SIG-M5 (cell line): ENCODE data around the gene SLC39A6.

Source experiments
- DNase-seq: peaks from one replicate; lab custom pipeline; 2025; lab: John Stamatoyannopoulos, UW

Gene SLC39A6

GRCh38 chr18:36064027-36064808 is 64.9 kb downstream of the SLC39A6 start:
- DNase-seq: no peak

- DNase-seq: no peak
Observed at GRCh38 chr18:36058674-36059073, 70.5 kb downstream of the SLC39A6 start.
